Measurements from ENCODE around the gene AAK1.

DNA sequence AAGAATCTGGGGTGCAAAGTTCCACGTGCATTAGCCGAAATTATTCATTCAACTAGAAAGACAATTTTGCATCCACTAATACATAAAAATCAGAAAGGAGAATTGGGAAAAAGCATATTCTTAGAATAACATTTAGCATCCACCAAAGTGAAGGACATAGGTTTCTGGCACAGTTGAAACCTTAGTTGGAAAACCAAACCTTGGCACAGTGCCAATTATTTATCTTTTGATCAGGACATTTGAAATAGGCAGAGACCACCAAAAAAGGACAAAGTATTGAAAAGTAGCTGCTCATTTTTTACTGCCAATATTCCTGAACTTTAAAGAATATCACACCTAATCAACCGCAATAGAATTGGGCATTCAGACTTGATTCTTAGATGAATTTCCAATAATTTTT, 180.8 kb downstream of the AAK1 start:
- no peak for TF ChIP-seq CTCF (IDR thresholded peaks at IDR 0.05)
- no peak for TF ChIP-seq POLR2A (IDR thresholded peaks at IDR 0.05)

Measured in lower leg skin (tissue), 3 donors.